Measurements from ENCODE around the gene RALGAPA2. TPM values are rescaled to one million over a fixed set of nuclear protein-coding genes. Genes with fewer than 3 reads are reported as not detected.

RALGAPA2 gene
- total RNA-seq, 1 experiment from 2014 or later = 9.8 TPM

DNA sequence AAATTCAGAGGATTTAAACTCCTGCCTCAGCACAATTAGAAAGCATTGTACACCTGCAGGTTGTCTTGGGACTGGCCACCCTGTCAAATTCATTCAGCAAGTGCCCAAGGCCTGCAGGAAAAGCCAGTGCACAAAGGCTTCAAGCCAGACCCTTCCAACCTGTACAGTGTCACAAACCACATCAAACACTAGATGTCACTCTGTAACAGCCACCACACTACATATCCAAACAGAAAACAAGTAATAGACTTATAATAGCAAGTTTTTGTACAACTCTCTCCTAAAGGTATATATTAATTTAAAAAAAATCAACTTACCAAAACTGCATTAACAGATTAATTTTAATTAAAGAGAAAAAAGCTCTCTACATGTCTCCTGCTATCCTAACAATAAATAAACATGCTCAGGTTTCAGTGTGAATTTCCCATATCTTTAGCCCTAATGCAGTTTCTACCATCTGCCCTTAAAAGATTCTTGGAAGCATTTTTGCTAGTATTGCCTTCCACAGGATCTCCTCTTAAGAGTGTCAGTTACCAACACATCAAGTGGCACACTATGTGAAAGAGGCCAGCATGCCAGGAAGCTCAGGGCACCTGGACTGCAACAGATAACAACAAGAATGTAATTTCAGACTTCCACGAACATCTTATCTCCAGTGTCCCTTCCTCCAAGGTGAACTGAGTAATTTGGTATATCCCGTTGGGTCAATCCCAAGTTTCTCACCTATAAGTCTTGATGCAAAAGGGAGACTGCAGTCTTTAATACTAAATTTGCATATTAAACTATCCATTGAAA is 47.5 kb downstream of the RALGAPA2 start:
- Histone ChIP-seq H2AFZ (ENCODE audit: low read length) (no peak overlapping the region), H3K9ac (ENCODE audit: low read length) (no peak overlapping the region), H3K4me3 (ENCODE audit: low read length) (no peak overlapping the region), H3K27me3 (ENCODE audit: low read length) (no peaks in the 10 kb centered on the region), H3K4me2 (ENCODE audit: low read length) (no peak overlapping the region), H4K20me1 (ENCODE audit: low read length) (0 out of 2 replicates have a peak, but pooled peaks cover 4% of the 10 kb centered on the region), H3K9me3 (ENCODE audit: low read length) (no peaks in the 10 kb centered on the region), H3F3A (ENCODE audit: low read length, unreplicated experiment) (no peaks in the 10 kb centered on the region), H3K4me1 (ENCODE audit: insufficient read depth, low read length) (no peaks in the 10 kb centered on the region), H3K36me3 (ENCODE audit: low read depth, low read length) (no peaks in the 10 kb centered on the region), H3K27ac (ENCODE audit: low read length) (no peak overlapping the region), H3K9me2 (replicated peaks; ENCODE audit: low read length) (no peaks in the 10 kb centered on the region), H3K79me2 (ENCODE audit: low read length) (no peaks in the 10 kb centered on the region)
- intact Hi-C loops (cut with micrococcal nuclease) = loop anchor here (1.0 kb wide), 1 partner anchor 160 kb away; no protein-coding TSS in a partner anchor
- peak; percentile 56 for DNase-seq
- peak; percentile 98 for ATAC-seq
- BruUV-seq (replicated peaks) = no TSS peak
- ChIA-PET POLR2A (ENCODE audit: unreplicated experiment) (no interaction called here), CTCF (no interaction called here)
- TF ChIP-seq, protein P1, sequence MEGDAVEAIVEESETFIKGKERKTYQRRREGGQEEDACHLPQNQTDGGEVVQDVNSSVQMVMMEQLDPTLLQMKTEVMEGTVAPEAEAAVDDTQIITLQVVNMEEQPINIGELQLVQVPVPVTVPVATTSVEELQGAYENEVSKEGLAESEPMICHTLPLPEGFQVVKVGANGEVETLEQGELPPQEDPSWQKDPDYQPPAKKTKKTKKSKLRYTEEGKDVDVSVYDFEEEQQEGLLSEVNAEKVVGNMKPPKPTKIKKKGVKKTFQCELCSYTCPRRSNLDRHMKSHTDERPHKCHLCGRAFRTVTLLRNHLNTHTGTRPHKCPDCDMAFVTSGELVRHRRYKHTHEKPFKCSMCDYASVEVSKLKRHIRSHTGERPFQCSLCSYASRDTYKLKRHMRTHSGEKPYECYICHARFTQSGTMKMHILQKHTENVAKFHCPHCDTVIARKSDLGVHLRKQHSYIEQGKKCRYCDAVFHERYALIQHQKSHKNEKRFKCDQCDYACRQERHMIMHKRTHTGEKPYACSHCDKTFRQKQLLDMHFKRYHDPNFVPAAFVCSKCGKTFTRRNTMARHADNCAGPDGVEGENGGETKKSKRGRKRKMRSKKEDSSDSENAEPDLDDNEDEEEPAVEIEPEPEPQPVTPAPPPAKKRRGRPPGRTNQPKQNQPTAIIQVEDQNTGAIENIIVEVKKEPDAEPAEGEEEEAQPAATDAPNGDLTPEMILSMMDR (conservative IDR thresholded peaks at IDR 0.05; ENCODE audit: low read depth, low read length) = peak; percentile 80
- no peak for TF ChIP-seq EZH2phosphoT487 (IDR thresholded peaks at IDR 0.05; ENCODE audit: borderline replicate concordance, low read length)
- TF ChIP-seq EZH2 (IDR thresholded peaks at IDR 0.05; ENCODE audit: low read length, unreplicated experiment) = no peak

DNA sequence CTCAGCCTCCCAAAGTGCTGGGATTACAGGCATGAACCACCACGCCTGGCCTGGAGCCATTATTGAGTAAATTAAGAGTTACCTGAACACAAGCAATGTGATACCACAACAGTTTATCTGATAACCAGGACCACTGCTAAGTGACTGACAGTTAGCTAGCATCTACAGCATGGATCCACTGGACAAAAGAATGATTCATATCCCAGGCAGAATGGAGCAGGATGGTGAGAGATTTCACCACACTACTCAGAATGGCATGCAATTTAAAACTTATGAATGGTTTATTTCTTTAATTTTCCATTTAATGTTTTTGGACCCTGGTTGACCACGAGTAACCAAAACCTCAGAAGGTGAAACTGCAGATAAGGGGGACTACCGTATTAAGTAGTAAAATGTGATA is 48.6 kb downstream of the RALGAPA2 start:
- Histone ChIP-seq H3K4me3 (ENCODE audit: low read length) (no peak overlapping the region), H3K9ac (ENCODE audit: low read length) (no peak overlapping the region), H3K9me3 (ENCODE audit: low read length) (no peaks in the 10 kb centered on the region), H4K20me1 (ENCODE audit: low read length) (0 out of 2 replicates have a peak, but pooled peaks cover 4% of the 10 kb centered on the region), H3K4me1 (ENCODE audit: insufficient read depth, low read length) (no peaks in the 10 kb centered on the region), H3K4me2 (ENCODE audit: low read length) (no peak overlapping the region), H3F3A (ENCODE audit: low read length, unreplicated experiment) (no peaks in the 10 kb centered on the region), H3K9me2 (replicated peaks; ENCODE audit: low read length) (no peaks in the 10 kb centered on the region), H3K27me3 (ENCODE audit: low read length) (no peaks in the 10 kb centered on the region), H3K27ac (ENCODE audit: low read length) (no peak overlapping the region), H3K36me3 (ENCODE audit: low read depth, low read length) (no peaks in the 10 kb centered on the region), H2AFZ (ENCODE audit: low read length) (no peak overlapping the region), H3K79me2 (ENCODE audit: low read length) (no peaks in the 10 kb centered on the region)
- BruUV-seq (replicated peaks) = no TSS peak
- POLR2A ChIA-PET (ENCODE audit: unreplicated experiment) = no interaction called here
- CTCF ChIA-PET = no interaction called here
- DNase-seq = no peak
- TF ChIP-seq EZH2phosphoT487 (IDR thresholded peaks at IDR 0.05; ENCODE audit: borderline replicate concordance, low read length) = no peak
- TF ChIP-seq, protein P1 (conservative IDR thresholded peaks at IDR 0.05; ENCODE audit: low read depth, low read length) = no peak
- TF ChIP-seq EZH2 (IDR thresholded peaks at IDR 0.05; ENCODE audit: low read length, unreplicated experiment) = no peak
- intact Hi-C loops (cut with micrococcal nuclease) = no loop called here
- ATAC-seq = 0 out of 2 replicates have a peak, but pooled peaks have one; percentile 35

DNA sequence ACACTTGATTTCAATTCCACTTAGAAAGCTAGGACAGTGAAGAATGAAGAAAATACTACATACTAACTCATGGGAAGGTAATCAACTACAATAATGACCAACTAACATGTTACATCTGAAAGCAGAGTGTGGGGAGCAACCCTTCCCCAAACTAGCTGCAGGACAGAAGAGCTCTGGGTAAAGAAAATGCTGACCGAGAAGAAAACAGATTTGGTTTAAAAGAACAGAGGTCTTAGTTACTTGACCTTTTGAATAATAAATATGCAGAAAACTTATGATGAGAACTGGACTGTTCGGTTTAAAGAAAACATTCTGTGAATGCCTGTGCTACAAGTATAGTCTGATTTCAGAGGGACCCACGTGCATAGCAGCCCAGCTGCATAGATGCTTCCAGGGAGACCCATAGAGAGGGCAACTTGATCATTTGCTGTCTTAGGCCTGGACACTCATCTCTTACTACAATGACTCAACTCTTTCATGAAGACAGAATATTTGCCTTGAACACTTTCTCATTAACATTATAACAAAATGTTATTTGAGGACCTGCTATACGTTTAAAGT is 53.5 kb downstream of the RALGAPA2 start:
- Histone ChIP-seq H3K36me3 (ENCODE audit: low read depth, low read length) (no peaks in the 10 kb centered on the region), H2AFZ (ENCODE audit: low read length) (no peak overlapping the region), H3K27me3 (ENCODE audit: low read length) (no peaks in the 10 kb centered on the region), H3K4me1 (ENCODE audit: insufficient read depth, low read length) (no peaks in the 10 kb centered on the region), H3K79me2 (ENCODE audit: low read length) (no peaks in the 10 kb centered on the region), H3K9me2 (replicated peaks; ENCODE audit: low read length) (no peaks in the 10 kb centered on the region), H3K4me3 (ENCODE audit: low read length) (no peak overlapping the region), H3K27ac (ENCODE audit: low read length) (no peak overlapping the region), H3F3A (ENCODE audit: low read length, unreplicated experiment) (no peaks in the 10 kb centered on the region), H3K4me2 (ENCODE audit: low read length) (no peak overlapping the region), H3K9me3 (ENCODE audit: low read length) (no peaks in the 10 kb centered on the region), H3K9ac (ENCODE audit: low read length) (no peak overlapping the region), H4K20me1 (ENCODE audit: low read length) (no peaks in the 10 kb centered on the region)
- ChIA-PET POLR2A (ENCODE audit: unreplicated experiment) (no interaction called here), CTCF (no interaction called here)
- ATAC-seq (no peak), DNase-seq (no peak)
- no TSS peak for BruUV-seq (replicated peaks)
- intact Hi-C loops (cut with micrococcal nuclease) = no loop called here
- TF ChIP-seq EZH2 (IDR thresholded peaks at IDR 0.05; ENCODE audit: low read length, unreplicated experiment) (no peak), EZH2phosphoT487 (IDR thresholded peaks at IDR 0.05; ENCODE audit: borderline replicate concordance, low read length) (no peak)
- TF ChIP-seq, protein P1 (conservative IDR thresholded peaks at IDR 0.05; ENCODE audit: low read depth, low read length) = no peak
